Myocyte (in vitro differentiated cells): Measurements from ENCODE around the gene GSG1L. TPM values are rescaled to one million over a fixed set of nuclear protein-coding genes. Genes with fewer than 3 reads are reported as not detected.

Experiments used
- DNase-seq: peaks from one replicate; pipeline ENCODE4 v3.0.0-alpha.2; 2012; ENCODE audit warnings: low read depth
- total RNA-seq: library from RNA; depleted of rRNA; stranded (reverse); fragments of >200 nt; gene quantifications from 2 replicates; pipeline ENCODE4 v1.2.3, GENCODE V29; 2014

Gene GSG1L
- total RNA-seq, 1 donor from 2014 or later, result not detected

GRCh38 chr16:28029387-28030002 is 34.0 kb downstream of the GSG1L start:
- no peak for DNase-seq

- DNase-seq, result no peak
Observed at GRCh38 chr16:28027055-28027454, 36.5 kb downstream of the GSG1L start.

- DNase-seq, result no peak
Observed at GRCh38 chr16:28025631-28026030, 37.9 kb downstream of the GSG1L start.

- DNase-seq, result no peak
Observed at GRCh38 chr16:28019218-28019617, 44.3 kb downstream of the GSG1L start.

GRCh38 chr16:28014851-28015250 is 48.7 kb downstream of the GSG1L start:
- DNase-seq, result no peak

- DNase-seq, result no peak
Observed at GRCh38 chr16:28013878-28014277, 49.6 kb downstream of the GSG1L start.

GRCh38 chr16:28013392-28013791 is 50.1 kb downstream of the GSG1L start:
- DNase-seq, result no peak

GRCh38 chr16:28011971-28012445 is 51.5 kb downstream of the GSG1L start:
- DNase-seq, result peak; percentile 73

- no peak for DNase-seq
Observed at GRCh38 chr16:28011223-28011622, 52.3 kb downstream of the GSG1L start.

GRCh38 chr16:28010671-28011070 is 52.8 kb downstream of the GSG1L start:
- DNase-seq, result peak; percentile 11

- DNase-seq, result no peak
Observed at GRCh38 chr16:28009586-28010373, 53.7 kb downstream of the GSG1L start.

- DNase-seq, result peak; percentile 9
Observed at GRCh38 chr16:28003923-28004322, 59.6 kb downstream of the GSG1L start.

GRCh38 chr16:28003021-28003865 is 60.3 kb downstream of the GSG1L start:
- DNase-seq, result no peak

GRCh38 chr16:28001642-28002041 is 61.9 kb downstream of the GSG1L start:
- DNase-seq, result no peak

- DNase-seq, result no peak
Observed at GRCh38 chr16:28001184-28001583, 62.3 kb downstream of the GSG1L start.

- no peak for DNase-seq
Observed at GRCh38 chr16:28000314-28001169, 63.0 kb downstream of the GSG1L start.

GRCh38 chr16:27999687-28000086 is 63.8 kb downstream of the GSG1L start:
- DNase-seq, result no peak

GRCh38 chr16:27995378-27995777 is 68.1 kb downstream of the GSG1L start:
- DNase-seq, result no peak

GRCh38 chr16:27994686-27995085 is 68.8 kb downstream of the GSG1L start:
- no peak for DNase-seq

- DNase-seq, result no peak
Observed at GRCh38 chr16:27993587-27993986, 69.9 kb downstream of the GSG1L start.

GRCh38 chr16:27991876-27992275 is 71.6 kb downstream of the GSG1L start:
- DNase-seq, result no peak
